Glutamatergic neuron (in vitro differentiated cells): ENCODE results near the gene ELMO3. TPM values are rescaled to one million over a fixed set of nuclear protein-coding genes. Genes with fewer than 3 reads are reported as not detected.

Experiments used
- DNase-seq: peaks from one replicate; pipeline ENCODE4 v3.0.0; 2022
- H3K27ac Mint-ChIP-seq: one replicate; pipeline ENCODE4 v1.8.0; 2020; ENCODE audit warnings: mild to moderate bottlenecking, mixed read lengths, inconsistent platforms; ENCODE audit not compliant: unreplicated experiment
- H3K27me3 Mint-ChIP-seq: one replicate; pipeline ENCODE4 v1.8.0; 2020; ENCODE audit warnings: mild to moderate bottlenecking, moderate library complexity, mixed read lengths, inconsistent platforms; ENCODE audit not compliant: unreplicated experiment
- H3K36me3 Mint-ChIP-seq: one replicate; pipeline ENCODE4 v1.8.0; 2020; ENCODE audit warnings: mild to moderate bottlenecking, mixed read lengths, inconsistent platforms; ENCODE audit not compliant: unreplicated experiment
- H3K4me1 Mint-ChIP-seq: one replicate; pipeline ENCODE4 v1.8.0; 2020; ENCODE audit warnings: mild to moderate bottlenecking, low read depth, mixed read lengths, inconsistent platforms; ENCODE audit not compliant: unreplicated experiment
- H3K4me3 Mint-ChIP-seq: one replicate; pipeline ENCODE4 v1.8.0; 2020; ENCODE audit warnings: mild to moderate bottlenecking, mixed read lengths, inconsistent platforms; ENCODE audit not compliant: unreplicated experiment
- H3K9me3 Mint-ChIP-seq: one replicate; pipeline ENCODE4 v1.8.0; 2020; ENCODE audit warnings: mild to moderate bottlenecking, moderate library complexity, mixed read lengths, inconsistent platforms; ENCODE audit not compliant: unreplicated experiment
- total RNA-seq: library from RNA; stranded (reverse); fragmentation: NEBNext Ultra II Directional; extraction: Animal tissue kit (Norgen Biotek cat#: 25700); gene quantifications from one replicate; pipeline ENCODE4 v1.2.1, GENCODE V29; 2021; ENCODE audit not compliant: unreplicated experiment
- TF ChIP-seq, protein P1 (sequence below): fragments of 200-600 bp; sonication (generic); IDR thresholded peaks from one replicate; pipeline ENCODE4 v1.5.0; 2021; ENCODE audit not compliant: partially characterized antibody, unreplicated experiment

The ELMO3 gene
- total RNA-seq, 1 donor from 2014 or later: 2.1 TPM

DNA sequence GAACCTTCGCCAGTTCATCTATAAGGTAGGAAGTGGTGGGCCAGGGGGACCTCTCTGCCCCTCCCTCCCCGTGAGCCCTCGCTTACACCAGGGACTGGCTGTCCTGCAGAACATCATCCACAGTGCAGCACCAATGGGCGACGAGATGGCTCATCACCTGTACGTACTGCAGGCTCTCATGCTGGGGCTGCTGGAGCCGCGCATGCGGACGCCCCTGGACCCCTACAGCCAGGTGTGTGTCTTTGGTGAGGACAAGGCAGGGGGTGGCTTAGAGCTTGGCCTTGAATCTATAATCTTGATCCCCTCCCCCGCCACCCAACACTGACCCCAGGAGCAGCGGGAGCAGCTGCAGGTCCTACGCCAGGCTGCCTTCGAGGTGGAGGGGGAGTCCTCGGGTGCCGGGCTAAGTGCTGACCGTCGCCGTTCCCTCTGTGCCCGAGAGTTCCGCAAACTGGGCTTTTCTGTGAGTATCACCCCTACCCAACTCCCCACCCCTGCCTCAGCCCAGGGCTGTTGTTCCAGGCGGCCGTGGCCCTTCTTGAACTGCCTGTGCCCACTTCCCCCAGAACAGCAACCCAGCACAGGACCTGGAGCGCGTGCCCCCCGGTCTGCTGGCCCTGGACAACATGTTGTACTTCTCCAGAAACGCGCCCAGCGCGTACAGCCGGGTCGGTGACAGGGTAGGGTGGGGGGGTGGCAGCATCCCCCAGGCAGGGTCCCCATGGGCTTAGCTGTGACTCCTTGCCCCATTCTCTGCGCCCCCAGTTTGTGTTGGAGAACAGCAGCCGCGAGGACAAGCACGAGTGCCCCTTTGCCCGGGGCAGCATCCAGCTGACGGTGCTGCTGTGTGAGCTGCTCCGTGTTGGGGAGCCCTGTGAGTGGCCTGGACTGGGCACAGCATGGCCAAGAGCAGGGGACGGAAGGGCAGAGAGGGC lies 2.7 kb downstream of the ELMO3 start:
- Mint-ChIP-seq H3K27me3 (peaks cover 6% of the 10 kb centered on the region), H3K4me3 (no peak overlapping the region), H3K9me3 (peaks cover 8% of the 10 kb centered on the region), H3K27ac (no peak overlapping the region), H3K4me1 (peaks cover 4% of the 10 kb centered on the region), H3K36me3 (no peaks in the 10 kb centered on the region)
- TF ChIP-seq, protein P1, sequence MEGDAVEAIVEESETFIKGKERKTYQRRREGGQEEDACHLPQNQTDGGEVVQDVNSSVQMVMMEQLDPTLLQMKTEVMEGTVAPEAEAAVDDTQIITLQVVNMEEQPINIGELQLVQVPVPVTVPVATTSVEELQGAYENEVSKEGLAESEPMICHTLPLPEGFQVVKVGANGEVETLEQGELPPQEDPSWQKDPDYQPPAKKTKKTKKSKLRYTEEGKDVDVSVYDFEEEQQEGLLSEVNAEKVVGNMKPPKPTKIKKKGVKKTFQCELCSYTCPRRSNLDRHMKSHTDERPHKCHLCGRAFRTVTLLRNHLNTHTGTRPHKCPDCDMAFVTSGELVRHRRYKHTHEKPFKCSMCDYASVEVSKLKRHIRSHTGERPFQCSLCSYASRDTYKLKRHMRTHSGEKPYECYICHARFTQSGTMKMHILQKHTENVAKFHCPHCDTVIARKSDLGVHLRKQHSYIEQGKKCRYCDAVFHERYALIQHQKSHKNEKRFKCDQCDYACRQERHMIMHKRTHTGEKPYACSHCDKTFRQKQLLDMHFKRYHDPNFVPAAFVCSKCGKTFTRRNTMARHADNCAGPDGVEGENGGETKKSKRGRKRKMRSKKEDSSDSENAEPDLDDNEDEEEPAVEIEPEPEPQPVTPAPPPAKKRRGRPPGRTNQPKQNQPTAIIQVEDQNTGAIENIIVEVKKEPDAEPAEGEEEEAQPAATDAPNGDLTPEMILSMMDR: no peak
- DNase-seq: no peak

GRCh38 chr16:67202426-67202825 lies 3.5 kb downstream of the ELMO3 start:
- H3K36me3 Mint-ChIP-seq: no peaks in the 10 kb centered on the region
- H3K4me1 Mint-ChIP-seq: peaks cover 2% of the 10 kb centered on the region
- peaks cover 6% of the 10 kb centered on the region for H3K27me3 Mint-ChIP-seq
- no peak overlapping the region for H3K4me3 Mint-ChIP-seq
- DNase-seq: no peak
- H3K27ac Mint-ChIP-seq: no peak overlapping the region
- peaks cover 4% of the 10 kb centered on the region for H3K9me3 Mint-ChIP-seq
- TF ChIP-seq, protein P1: no peak

DNA sequence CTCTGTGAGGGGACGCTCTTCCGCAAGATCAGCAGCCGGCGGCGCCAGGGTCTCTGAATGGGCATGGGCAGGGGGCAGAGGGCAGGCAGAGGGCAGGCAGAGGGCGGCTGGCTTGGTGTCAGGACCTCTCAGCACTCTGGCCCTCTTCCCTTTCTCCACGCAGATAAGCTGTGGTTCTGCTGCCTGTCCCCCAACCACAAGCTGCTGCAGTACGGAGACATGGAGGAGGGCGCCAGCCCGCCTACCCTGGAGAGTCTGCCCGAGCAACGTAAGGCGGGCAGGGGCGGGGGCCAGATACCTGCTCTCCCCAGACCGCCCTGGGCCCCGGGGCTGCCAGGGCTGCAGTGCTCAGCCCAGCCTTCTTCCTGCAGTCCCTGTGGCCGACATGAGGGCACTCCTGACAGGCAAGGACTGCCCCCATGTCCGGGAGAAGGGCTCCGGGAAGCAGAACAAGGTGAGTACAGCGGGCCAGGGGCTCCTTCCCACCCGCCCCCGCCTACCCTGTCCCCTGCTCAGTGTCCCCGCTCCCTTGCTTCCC lies 4.1 kb downstream of the ELMO3 start:
- H3K27ac Mint-ChIP-seq: no peak overlapping the region
- no peak overlapping the region for H3K4me3 Mint-ChIP-seq
- H3K36me3 Mint-ChIP-seq: no peaks in the 10 kb centered on the region
- DNase-seq: no peak
- H3K27me3 Mint-ChIP-seq: peaks cover 6% of the 10 kb centered on the region
- peaks cover 2% of the 10 kb centered on the region for H3K4me1 Mint-ChIP-seq
- peaks cover 4% of the 10 kb centered on the region for H3K9me3 Mint-ChIP-seq
- TF ChIP-seq, protein P1: no peak

DNA sequence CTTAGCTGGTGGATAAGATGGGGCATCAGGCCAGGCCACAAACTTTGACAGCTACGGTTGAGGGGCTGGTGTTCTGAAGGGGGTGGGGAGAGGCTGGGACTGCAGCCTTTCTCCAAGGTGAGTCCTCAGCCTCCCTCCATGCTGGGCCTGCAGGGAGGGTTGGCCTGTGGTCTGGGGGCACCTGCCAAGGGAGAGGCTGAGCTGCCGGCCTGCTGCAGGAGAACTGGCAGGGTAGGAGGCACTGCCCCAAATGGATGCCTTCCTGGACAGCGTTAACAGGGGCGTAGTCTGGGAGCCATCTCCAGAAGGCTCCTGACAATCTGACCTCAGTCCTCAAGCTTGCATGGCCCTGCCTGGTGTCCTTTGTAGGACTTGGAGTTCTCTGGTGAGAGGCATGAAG lies 5.1 kb downstream of the ELMO3 start:
- Mint-ChIP-seq H3K27ac (no peak overlapping the region), H3K4me3 (no peak overlapping the region), H3K36me3 (no peaks in the 10 kb centered on the region), H3K27me3 (peaks cover 6% of the 10 kb centered on the region), H3K9me3 (peaks cover 4% of the 10 kb centered on the region), H3K4me1 (peaks cover 2% of the 10 kb centered on the region)
- TF ChIP-seq, protein P1: no peak
- DNase-seq: no peak
